IMR-90 (cell line): ENCODE results near the gene PAFAH1B2. TPM values are rescaled to one million over a fixed set of nuclear protein-coding genes. Genes with fewer than 3 reads are reported as not detected.
A peak's percentile ranks its signal among the peaks of the same experiment; 100 is the strongest.

Experiments
- ATAC-seq: fragments of 200-7000 bp; cut with Tn5 transposase; 2 replicates; pipeline ENCODE4 v1.9.1; 2020; ENCODE audit warnings: low read depth, mild to moderate bottlenecking, moderate library complexity
- BruUV-seq: library from RNA; stranded (reverse); fragments of 400-500 nt; replicated peaks from 2 replicates; lab custom pipeline; 2021; lab: Mats Ljungman, UMichigan
- CTCF ChIA-PET: fragments of 300-600 bp; formaldehyde crosslinking; extraction: SDS; loops from one replicate; lab custom pipeline; 2021; ENCODE audit warnings: antibody characterized with exemption; lab: Yijun Ruan, JAX
- POLR2A ChIA-PET: fragments of 300-600 bp; sonication (Branson Sonifier 250); formaldehyde crosslinking; loops from one replicate; lab custom pipeline; 2022; ENCODE audit warnings: antibody characterized with exemption; ENCODE audit not compliant: unreplicated experiment; lab: Charles Lee
- DNase-seq: peaks from one replicate; pipeline ENCODE4 v3.0.0; 2013
- H2AFZ ChIP-seq: replicated peaks from 2 replicates; pipeline ENCODE3; 2013; ENCODE audit warnings: low read length, mild to moderate bottlenecking; ENCODE audit not compliant: poor library complexity
- H2AK5ac ChIP-seq: 2 replicates; pipeline ENCODE4 v1.6.1; 2013; ENCODE audit warnings: low read depth, low read length, inconsistent platforms
- H2AK9ac ChIP-seq: replicated peaks from 2 replicates; pipeline ENCODE3; 2013; ENCODE audit warnings: mild to moderate bottlenecking, low read depth, low read length, moderate library complexity; ENCODE audit not compliant: poor library complexity
- H2BK120ac ChIP-seq: 2 replicates; pipeline ENCODE4 v1.6.1; 2013; ENCODE audit warnings: low read depth, low read length, inconsistent platforms
- H2BK15ac ChIP-seq: 3 replicates; pipeline ENCODE4 v1.6.1; 2013; ENCODE audit warnings: low read depth, low read length, inconsistent platforms
- H2BK20ac ChIP-seq: 2 replicates; pipeline ENCODE4 v1.6.1; 2013; ENCODE audit warnings: low read depth, mild to moderate bottlenecking, inconsistent platforms, low read length, moderate library complexity
- H2BK5ac ChIP-seq: 2 replicates; pipeline ENCODE4 v1.6.1; 2013; ENCODE audit warnings: mild to moderate bottlenecking, low read depth, low read length, inconsistent platforms; ENCODE audit not compliant: poor library complexity, severe bottlenecking
- H3K14ac ChIP-seq: replicated peaks from 2 replicates; pipeline ENCODE4 v1.6.1; 2013; ENCODE audit warnings: low read depth, low read length, inconsistent platforms
- H3K18ac ChIP-seq: 2 replicates; pipeline ENCODE4 v1.6.1; 2013; ENCODE audit warnings: low read depth, low read length, control low read depth
- H3K23ac ChIP-seq: 2 replicates; pipeline ENCODE4 v1.6.1; 2013; ENCODE audit warnings: low read depth, low read length, inconsistent platforms
- H3K27ac ChIP-seq: 2 replicates; pipeline ENCODE4 v1.5.1; 2013; ENCODE audit warnings: mild to moderate bottlenecking, control low read depth, low read length; ENCODE audit not compliant: insufficient read depth
- H3K27me3 ChIP-seq: 2 replicates; pipeline ENCODE4 v1.6.1; 2013; ENCODE audit warnings: low read length; ENCODE audit not compliant: control insufficient read depth, insufficient read depth
- H3K36me3 ChIP-seq: 2 replicates; pipeline ENCODE4 v1.6.1; 2013; ENCODE audit warnings: low read length, mixed read lengths; ENCODE audit not compliant: control insufficient read depth, insufficient read depth
- H3K4ac ChIP-seq: 2 replicates; pipeline ENCODE4 v1.6.1; 2013; ENCODE audit warnings: low read depth, low read length, inconsistent platforms
- H3K4me1 ChIP-seq: 2 replicates; pipeline ENCODE4 v1.6.1; 2013; ENCODE audit warnings: low read length, mixed read lengths; ENCODE audit not compliant: control insufficient read depth, insufficient read depth
- H3K4me2 ChIP-seq: 2 replicates; pipeline ENCODE4 v1.6.1; 2013; ENCODE audit warnings: low read depth, mild to moderate bottlenecking, control low read depth, low read length, moderate library complexity
- H3K4me3 ChIP-seq: 2 replicates; pipeline ENCODE4 v1.5.1; 2013; ENCODE audit warnings: low read depth, mild to moderate bottlenecking, control low read depth, low read length, moderate library complexity; ENCODE audit not compliant: insufficient read depth
- H3K56ac ChIP-seq: 2 replicates; pipeline ENCODE4 v1.6.1; 2013; ENCODE audit warnings: low read length, inconsistent platforms; ENCODE audit not compliant: insufficient read depth; ENCODE audit errors: extremely low read depth
- H3K79me1 ChIP-seq, 2 experiments: 2 replicates each; pipeline ENCODE4 v1.6.1; 2013; ENCODE audit warnings: low read length in 2 of 2, inconsistent platforms in 1 of 2, low read depth in 1 of 2
- H3K9ac ChIP-seq: 2 replicates; pipeline ENCODE4 v1.6.1; 2013; ENCODE audit warnings: low read depth, low read length, control low read depth
- H3K9me1 ChIP-seq: 2 replicates; pipeline ENCODE4 v1.6.1; 2013; ENCODE audit warnings: low read length, inconsistent platforms; ENCODE audit not compliant: insufficient read depth
- H3K9me3 ChIP-seq: 2 replicates; pipeline ENCODE4 v1.6.1; 2013; ENCODE audit warnings: low read length; ENCODE audit not compliant: control insufficient read depth, insufficient read depth
- H4K20me1 ChIP-seq: 2 replicates; pipeline ENCODE4 v1.6.1; 2013; ENCODE audit warnings: low read length, inconsistent platforms; ENCODE audit not compliant: insufficient read depth
- H4K5ac ChIP-seq: 2 replicates; pipeline ENCODE4 v1.6.1; 2013; ENCODE audit warnings: mild to moderate bottlenecking, low read depth, low read length, control low read depth
- H4K8ac ChIP-seq, 2 experiments: 2 replicates each; pipeline ENCODE4 v1.6.1; 2013; ENCODE audit warnings: low read depth in 2 of 2, low read length in 2 of 2, control low read depth in 1 of 2, inconsistent platforms in 1 of 2
- H4K91ac ChIP-seq: 2 replicates; pipeline ENCODE4 v1.6.1; 2013; ENCODE audit warnings: low read depth, low read length, inconsistent platforms; ENCODE audit not compliant: insufficient read depth
- CEBPB ChIP-seq: IDR thresholded peaks from 2 replicates; pipeline ENCODE4 v1.6.1; 2012; ENCODE audit warnings: low read depth, low read length, improper control_type of control experiment
- CHD1 ChIP-seq: IDR thresholded peaks from 2 replicates; pipeline ENCODE4 v1.6.1; 2012; ENCODE audit warnings: low read depth, low read length, improper control_type of control experiment
- ELK1 ChIP-seq: fragments of 150-350 bp; IDR thresholded peaks from 2 replicates; pipeline ENCODE4 v1.6.1; 2016; ENCODE audit warnings: low read depth, mild to moderate bottlenecking, low read length, moderate library complexity, borderline replicate concordance
- FOS ChIP-seq: fragments of 150-350 bp; IDR thresholded peaks from 2 replicates; pipeline ENCODE4 v1.6.1; 2016; ENCODE audit warnings: low read depth, low read length
- MAZ ChIP-seq: IDR thresholded peaks from 2 replicates; pipeline ENCODE4 v1.6.1; 2012; ENCODE audit warnings: low read depth, mild to moderate bottlenecking, low read length, improper control_type of control experiment, moderate library complexity, borderline replicate concordance
- RAD21 ChIP-seq: IDR thresholded peaks from 2 replicates; pipeline ENCODE4 v1.6.1; 2012; ENCODE audit warnings: low read length, improper control_type of control experiment
- RCOR1 ChIP-seq: IDR thresholded peaks from 2 replicates; pipeline ENCODE4 v1.6.1; 2012; ENCODE audit warnings: mild to moderate bottlenecking, low read length, improper control_type of control experiment; ENCODE audit not compliant: insufficient replicate concordance
- RFX5 ChIP-seq: IDR thresholded peaks from 2 replicates; pipeline ENCODE4 v1.8.0; 2012; ENCODE audit warnings: low read depth, mild to moderate bottlenecking, low read length, moderate library complexity
- SMC3 ChIP-seq: fragments of 150-350 bp; IDR thresholded peaks from 2 replicates; pipeline ENCODE4 v1.6.1; 2016; ENCODE audit warnings: low read depth, mild to moderate bottlenecking, antibody characterized with exemption, low read length, moderate library complexity
- USF2 ChIP-seq: fragments of 150-350 bp; IDR thresholded peaks from 2 replicates; pipeline ENCODE4 v1.6.1; 2017; ENCODE audit warnings: mild to moderate bottlenecking, antibody characterized with exemption, low read length, low read depth
- WGBS, 2 experiments: methylation state at CpG; one replicate each; pipeline versions ENCODE4 v1.1.5 to v1.1.7; 2013; ENCODE audit warnings: missing lambda C conversion rate in 2 of 2; ENCODE audit not compliant: insufficient read length in 1 of 2; ENCODE audit errors: extremely low coverage in 2 of 2; 5-methylcytosine and 5-hydroxymethylcytosine counted together
- dilution Hi-C: fragments of 300-500 bp; cut with HindIII; formaldehyde crosslinking; loops from one replicate; pipeline ENCODE4 v1.14.3; 2018; ENCODE audit warnings: low sequenced_read_pairs; ENCODE audit not compliant: unreplicated experiment
- in situ Hi-C: fragments of 300-500 bp; cut with MboI; formaldehyde crosslinking; loops from 3 replicates; pipeline ENCODE4 v1.14.3; 2019; ENCODE audit warnings: low sequenced_read_pairs, inconsistent platforms, mixed read lengths
- intact Hi-C: fragments of 100-400 bp; cut with micrococcal nuclease; formaldehyde crosslinking; loops from 2 replicates; pipeline ENCODE4 v1.10.0; 2022
- polyA plus RNA-seq, 3 experiments: library from polyadenylated mRNA; depleted of rRNA; stranded (reverse); fragments of >200 nt; gene quantifications; 2 replicates each; pipeline ENCODE4 v1.2.3, GENCODE V29; 2012; ENCODE audit warnings: low replicate concordance in 1 of 3
- total RNA-seq: library from RNA; depleted of rRNA; stranded (reverse); fragments of >200 nt; gene quantifications from 2 replicates; pipeline ENCODE4 v1.2.3, GENCODE V29; 2012

Gene PAFAH1B2
- total and polyA plus RNA-seq, 2 of the 4 experiments (the other 2 are of a cell fraction) = 29.8 to 280 TPM

GRCh38 chr11:117219455-117219854 lies 75.4 kb downstream of the PAFAH1B2 start:
- Histone ChIP-seq H4K5ac (no peak overlapping the region), H4K8ac (peak overlapping the region in 1 of 2 experiments; percentile 99; a peak in 2 of 4 replicates), H3K4me2 (no peak overlapping the region), H2AFZ (no peak overlapping the region), H2BK120ac (peak overlapping the region; percentile 97; the same call in 1 of the 2 replicates), H3K27ac (peak overlapping the region; percentile 100), H3K79me1 (peaks cover 18 to 56% of the 10 kb centered on the region in 2 experiments; a peak in 3 of 4 replicates), H3K18ac (no peak overlapping the region), H2BK20ac (peak overlapping the region; percentile 96; the same call in 1 of the 2 replicates), H3K56ac (no peak overlapping the region), H3K27me3 (no peaks in the 10 kb centered on the region), H2BK15ac (peak overlapping the region; percentile 100; the same call in 2 of the 3 replicates), H3K9me1 (peaks cover 28% of the 10 kb centered on the region), H3K4me1 (peaks cover 40% of the 10 kb centered on the region), H2AK9ac (peak overlapping the region; percentile 37), H4K91ac (peak overlapping the region; percentile 99; the same call in 1 of the 2 replicates), H3K14ac (peak overlapping the region; percentile 46; the same call in 1 of the 2 replicates), H3K9me3 (no peaks in the 10 kb centered on the region), H2AK5ac (peak overlapping the region; percentile 86), H4K20me1 (no peaks in the 10 kb centered on the region), H3K4me3 (no peak overlapping the region), H2BK5ac (peak overlapping the region; percentile 99), H3K4ac (peak overlapping the region; percentile 99), H3K23ac (peak overlapping the region; percentile 98; the same call in 1 of the 2 replicates), H3K36me3 (peaks cover 44% of the 10 kb centered on the region), H3K9ac (no peak overlapping the region)
- 99% methylated on average over 7 of the region's 8 CpGs; no CpG with 5 or more reads in 1 of the 2 experiments for WGBS, 2 experiments
- BruUV-seq = no TSS peak
- in situ Hi-C loops = no loop called here
- TF ChIP-seq RAD21 = no peak
- no peak for TF ChIP-seq SMC3
- no peak for TF ChIP-seq CHD1
- TF ChIP-seq USF2 = no peak
- no peak for TF ChIP-seq RFX5
- no peak for TF ChIP-seq FOS
- TF ChIP-seq CEBPB = no peak
- no peak for TF ChIP-seq MAZ
- no peak for TF ChIP-seq RCOR1
- no peak for TF ChIP-seq ELK1
- CTCF ChIA-PET = no interaction called here
- POLR2A ChIA-PET = interaction anchor here (0.6 kb wide), 1 partner anchor 221 kb away, joined by 3 read pairs; no protein-coding TSS in a partner anchor
- intact Hi-C loops = no loop called here
- DNase-seq (no peak), ATAC-seq (no peak)
- dilution Hi-C loops = no loop called here
